Fibroblast of lung (primary cell): ENCODE results near the gene CRYBA2.

ENCODE experiments used
- CTCF ChIP-seq, 2 donors: IDR thresholded peaks in 1 of 2; conservative IDR thresholded peaks in 1 of 2; 1 replicate in 1 of 2; 2 replicates in 1 of 2; pipeline ENCODE4 v1.5.1; 2011 to 2012; ENCODE audit warnings: low read length in 2 of 2, control low read depth in 1 of 2, inconsistent platforms in 1 of 2, low read depth in 1 of 2, mild to moderate bottlenecking in 1 of 2
- EZH2 ChIP-seq: IDR thresholded peaks from 2 replicates; pipeline ENCODE4 v1.5.1; 2012; ENCODE audit warnings: low read length, control low read depth, mild to moderate bottlenecking; ENCODE audit errors: missing control alignments

- TF ChIP-seq CTCF (conservative IDR thresholded peaks at IDR 0.05 in 1 of 2, IDR thresholded peaks at IDR 0.05 in 1 of 2; ENCODE audit: low read depth in 1 of 2, low read length in 2 of 2) (no peak), EZH2 (no peak)
These were observed 9.8 kb downstream of the CRYBA2 start for GRCh38 chr2:218983263-218983933.
